NCI-H2227 (cell line): Measurements from ENCODE around the gene MAP7D1.
A peak's percentile ranks its signal among the peaks of the same experiment; 100 is the strongest.
"Not testable (repeated sequence)": the region's sequence is repeated elsewhere in the genome, so short reads cannot be mapped to it uniquely, and the experiment has no call there.

Experiments used
- DNase-seq: peaks from one replicate; lab custom pipeline; 2025; ENCODE audit not compliant: unreplicated experiment; lab: John Stamatoyannopoulos, UW

MAP7D1 gene

GRCh38 chr1:36166938-36167905, 11.3 kb downstream of the MAP7D1 start:
- no peak for DNase-seq

- DNase-seq: no peak
These were observed 12.6 kb downstream of the MAP7D1 start for GRCh38 chr1:36168514-36168913.

GRCh38 chr1:36170643-36171412, 14.9 kb downstream of the MAP7D1 start:
- no peak for DNase-seq

- no peak for DNase-seq
These were observed 16.2 kb downstream of the MAP7D1 start for GRCh38 chr1:36172017-36172747.

GRCh38 chr1:36172983-36173382, 17.0 kb downstream of the MAP7D1 start:
- DNase-seq: no peak

- DNase-seq: no peak
These were observed 18.8 kb downstream of the MAP7D1 start for GRCh38 chr1:36174713-36175112.

GRCh38 chr1:36175137-36176095, 19.5 kb downstream of the MAP7D1 start:
- peak; percentile 42 for DNase-seq

- no peak for DNase-seq
These were observed 20.4 kb downstream of the MAP7D1 start for GRCh38 chr1:36176106-36176949.

- DNase-seq: no peak
These were observed 21.9 kb downstream of the MAP7D1 start for GRCh38 chr1:36177589-36178431.

GRCh38 chr1:36178471-36179219, 22.7 kb downstream of the MAP7D1 start:
- DNase-seq: no peak

- no peak for DNase-seq
These were observed 23.2 kb downstream of the MAP7D1 start for GRCh38 chr1:36179220-36179600.

- no peak for DNase-seq
These were observed 26.8 kb downstream of the MAP7D1 start for GRCh38 chr1:36182734-36183133.

GRCh38 chr1:36183309-36183856, 27.4 kb downstream of the MAP7D1 start:
- no peak for DNase-seq

GRCh38 chr1:36187800-36188593, 32.0 kb downstream of the MAP7D1 start:
- DNase-seq: peak; percentile 91

- DNase-seq: not testable (repeated sequence)
These were observed 40.8 kb downstream of the MAP7D1 start for GRCh38 chr1:36196805-36197204.

- DNase-seq: no peak
These were observed 42.7 kb downstream of the MAP7D1 start for GRCh38 chr1:36198641-36199040.
